ENCODE measurements around the gene ABTB2. TPM values are rescaled to one million over a fixed set of nuclear protein-coding genes. Genes with fewer than 3 reads are reported as not detected.

Gene ABTB2
- total and polyA plus RNA-seq, 2 experiments from 2014 or later, result 2.6 to 12.1 TPM

GRCh38 chr11:34256626-34257025 lies 101.2 kb downstream of the ABTB2 start:
- no peaks in the 10 kb centered on the region for H3K36me3 Mint-ChIP-seq (ENCODE audit: low read depth)
- DNase-seq (ENCODE audit: low spot score), result no peak
- no peak for ATAC-seq
- no peak overlapping the region for H3K4me2 ChIP-seq
- peaks cover 4% of the 10 kb centered on the region; the same call in 1 of the 2 replicates for H3K79me2 ChIP-seq (replicated peaks; ENCODE audit: insufficient read depth)
- no peaks in the 10 kb centered on the region; the same call in 1 of the 2 replicates for H4K20me1 ChIP-seq (replicated peaks; ENCODE audit: insufficient read depth)
- H3K27ac ChIP-seq (ENCODE audit: low read depth), result no peak overlapping the region
- TF ChIP-seq JUNB (IDR thresholded peaks at IDR 0.05; ENCODE audit: unreplicated experiment) (no peak), ZNF462 (CRISPR knock-in tag; IDR thresholded peaks at IDR 0.05) (no peak), ZNF331 (CRISPR knock-in tag; IDR thresholded peaks at IDR 0.05; ENCODE audit: low read depth) (no peak), NANOG (IDR thresholded peaks at IDR 0.05; ENCODE audit: borderline replicate concordance) (no peak), CREB1 (CRISPR knock-in tag; IDR thresholded peaks at IDR 0.05; ENCODE audit: low read depth) (no peak), ZNF114 (CRISPR knock-in tag; IDR thresholded peaks at IDR 0.05) (no peak), STAT1 (IDR thresholded peaks at IDR 0.05; ENCODE audit: unreplicated experiment) (no peak)
- TF ChIP-seq, protein P1, sequence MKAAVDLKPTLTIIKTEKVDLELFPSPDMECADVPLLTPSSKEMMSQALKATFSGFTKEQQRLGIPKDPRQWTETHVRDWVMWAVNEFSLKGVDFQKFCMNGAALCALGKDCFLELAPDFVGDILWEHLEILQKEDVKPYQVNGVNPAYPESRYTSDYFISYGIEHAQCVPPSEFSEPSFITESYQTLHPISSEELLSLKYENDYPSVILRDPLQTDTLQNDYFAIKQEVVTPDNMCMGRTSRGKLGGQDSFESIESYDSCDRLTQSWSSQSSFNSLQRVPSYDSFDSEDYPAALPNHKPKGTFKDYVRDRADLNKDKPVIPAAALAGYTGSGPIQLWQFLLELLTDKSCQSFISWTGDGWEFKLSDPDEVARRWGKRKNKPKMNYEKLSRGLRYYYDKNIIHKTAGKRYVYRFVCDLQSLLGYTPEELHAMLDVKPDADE (IDR thresholded peaks at IDR 0.05), result no peak
- no peaks in the 10 kb centered on the region for H3F3A ChIP-seq (replicated peaks; ENCODE audit: low read depth)
- no peaks in the 10 kb centered on the region for H3K27me3 ChIP-seq (ENCODE audit: insufficient read depth)
- H3K4me3 Mint-ChIP-seq, result no peak overlapping the region
- H3K4me1 Mint-ChIP-seq, result peaks cover 15% of the 10 kb centered on the region
- H2AFZ ChIP-seq, result no peak overlapping the region
- no peaks in the 10 kb centered on the region for H3K36me3 ChIP-seq (ENCODE audit: insufficient read depth)
- H3K9me3 Mint-ChIP-seq, result no peaks in the 10 kb centered on the region
- H3K27me3 Mint-ChIP-seq (ENCODE audit: insufficient read depth, low read depth, poor library complexity), result peaks cover 4% of the 10 kb centered on the region
- H3K4me3 ChIP-seq, result no peak overlapping the region
- no peak overlapping the region for H3K27ac Mint-ChIP-seq
- H3K9me2 ChIP-seq (ENCODE audit: insufficient read depth), result no peaks in the 10 kb centered on the region; the same call in 1 of the 2 replicates
- H3K4me1 ChIP-seq (ENCODE audit: insufficient read depth), result no peaks in the 10 kb centered on the region

Measured in GM23338 (cell line).